GM19238 (cell line): Measurements from ENCODE around the gene RYR2.
"Not testable (repeated sequence)": the region's sequence is repeated elsewhere in the genome, so short reads cannot be mapped to it uniquely, and the experiment has no call there.

ENCODE experiments used
- DNase-seq: peaks from one replicate; pipeline ENCODE4 v3.0.0; 2011; ENCODE audit warnings: low spot score; ENCODE audit not compliant: insufficient read length

The RYR2 gene

GRCh38 chr1:237327061-237327460 lies 285.1 kb downstream of the RYR2 start:
- no peak for DNase-seq

GRCh38 chr1:237340892-237341291 lies 298.9 kb downstream of the RYR2 start:
- DNase-seq, result no peak

- no peak for DNase-seq
These were observed 299.4 kb downstream of the RYR2 start for GRCh38 chr1:237341391-237341790.

GRCh38 chr1:237342730-237343129 lies 300.7 kb downstream of the RYR2 start:
- DNase-seq, result no peak

GRCh38 chr1:237352747-237353146 lies 310.8 kb downstream of the RYR2 start:
- DNase-seq, result no peak

GRCh38 chr1:237353918-237354317 lies 311.9 kb downstream of the RYR2 start:
- no peak for DNase-seq

- no peak for DNase-seq
These were observed 313.0 kb downstream of the RYR2 start for GRCh38 chr1:237355022-237355421.

GRCh38 chr1:237358555-237358954 lies 316.6 kb downstream of the RYR2 start:
- no peak for DNase-seq

GRCh38 chr1:237367758-237368157 lies 325.8 kb downstream of the RYR2 start:
- DNase-seq, result no peak

GRCh38 chr1:237371477-237371876 lies 329.5 kb downstream of the RYR2 start:
- not testable (repeated sequence) for DNase-seq

- DNase-seq, result no peak
These were observed 341.8 kb downstream of the RYR2 start for GRCh38 chr1:237383791-237384190.

GRCh38 chr1:237384213-237384612 lies 342.2 kb downstream of the RYR2 start:
- no peak for DNase-seq

- no peak for DNase-seq
These were observed 344.6 kb downstream of the RYR2 start for GRCh38 chr1:237386362-237387143.

- no peak for DNase-seq
These were observed 345.1 kb downstream of the RYR2 start for GRCh38 chr1:237387144-237387505.

GRCh38 chr1:237390823-237391222 lies 348.8 kb downstream of the RYR2 start:
- DNase-seq, result no peak

GRCh38 chr1:237393632-237394031 lies 351.6 kb downstream of the RYR2 start:
- no peak for DNase-seq

GRCh38 chr1:237394281-237394680 lies 352.3 kb downstream of the RYR2 start:
- DNase-seq, result no peak

GRCh38 chr1:237396426-237396825 lies 354.4 kb downstream of the RYR2 start:
- DNase-seq, result no peak

GRCh38 chr1:237398751-237399150 lies 356.8 kb downstream of the RYR2 start:
- no peak for DNase-seq

GRCh38 chr1:237405912-237406311 lies 363.9 kb downstream of the RYR2 start:
- no peak for DNase-seq

- no peak for DNase-seq
These were observed 369.6 kb downstream of the RYR2 start for GRCh38 chr1:237411621-237412020.

GRCh38 chr1:237416924-237417655 lies 375.1 kb downstream of the RYR2 start:
- no peak for DNase-seq

GRCh38 chr1:237428809-237429208 lies 386.8 kb downstream of the RYR2 start:
- no peak for DNase-seq
